D721Med (cell line): ENCODE data around the gene ARHGAP8.

ENCODE experiments used
- DNase-seq: peaks from one replicate; pipeline ENCODE4 v3.0.0; 2011; ENCODE audit warnings: low spot score; ENCODE audit not compliant: insufficient read length
- FAIRE-seq: peaks from 2 replicates; lab custom pipeline; 2011; peaks lifted over from hg19 to GRCh38; lab: Jason Lieb, UNC
- TF ChIP-seq, protein P1 (sequence below): IDR thresholded peaks from 2 replicates; pipeline ENCODE4 v1.5.1; 2012; ENCODE audit warnings: mild to moderate bottlenecking, control low read depth; ENCODE audit not compliant: insufficient read depth; ENCODE audit errors: missing control alignments

The ARHGAP8 gene

GRCh38 chr22:44813416-44813815 lies 61.0 kb downstream of the ARHGAP8 start:
- no peak for DNase-seq
- TF ChIP-seq, protein P1, sequence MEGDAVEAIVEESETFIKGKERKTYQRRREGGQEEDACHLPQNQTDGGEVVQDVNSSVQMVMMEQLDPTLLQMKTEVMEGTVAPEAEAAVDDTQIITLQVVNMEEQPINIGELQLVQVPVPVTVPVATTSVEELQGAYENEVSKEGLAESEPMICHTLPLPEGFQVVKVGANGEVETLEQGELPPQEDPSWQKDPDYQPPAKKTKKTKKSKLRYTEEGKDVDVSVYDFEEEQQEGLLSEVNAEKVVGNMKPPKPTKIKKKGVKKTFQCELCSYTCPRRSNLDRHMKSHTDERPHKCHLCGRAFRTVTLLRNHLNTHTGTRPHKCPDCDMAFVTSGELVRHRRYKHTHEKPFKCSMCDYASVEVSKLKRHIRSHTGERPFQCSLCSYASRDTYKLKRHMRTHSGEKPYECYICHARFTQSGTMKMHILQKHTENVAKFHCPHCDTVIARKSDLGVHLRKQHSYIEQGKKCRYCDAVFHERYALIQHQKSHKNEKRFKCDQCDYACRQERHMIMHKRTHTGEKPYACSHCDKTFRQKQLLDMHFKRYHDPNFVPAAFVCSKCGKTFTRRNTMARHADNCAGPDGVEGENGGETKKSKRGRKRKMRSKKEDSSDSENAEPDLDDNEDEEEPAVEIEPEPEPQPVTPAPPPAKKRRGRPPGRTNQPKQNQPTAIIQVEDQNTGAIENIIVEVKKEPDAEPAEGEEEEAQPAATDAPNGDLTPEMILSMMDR: no peak
- FAIRE-seq: no peak

DNA sequence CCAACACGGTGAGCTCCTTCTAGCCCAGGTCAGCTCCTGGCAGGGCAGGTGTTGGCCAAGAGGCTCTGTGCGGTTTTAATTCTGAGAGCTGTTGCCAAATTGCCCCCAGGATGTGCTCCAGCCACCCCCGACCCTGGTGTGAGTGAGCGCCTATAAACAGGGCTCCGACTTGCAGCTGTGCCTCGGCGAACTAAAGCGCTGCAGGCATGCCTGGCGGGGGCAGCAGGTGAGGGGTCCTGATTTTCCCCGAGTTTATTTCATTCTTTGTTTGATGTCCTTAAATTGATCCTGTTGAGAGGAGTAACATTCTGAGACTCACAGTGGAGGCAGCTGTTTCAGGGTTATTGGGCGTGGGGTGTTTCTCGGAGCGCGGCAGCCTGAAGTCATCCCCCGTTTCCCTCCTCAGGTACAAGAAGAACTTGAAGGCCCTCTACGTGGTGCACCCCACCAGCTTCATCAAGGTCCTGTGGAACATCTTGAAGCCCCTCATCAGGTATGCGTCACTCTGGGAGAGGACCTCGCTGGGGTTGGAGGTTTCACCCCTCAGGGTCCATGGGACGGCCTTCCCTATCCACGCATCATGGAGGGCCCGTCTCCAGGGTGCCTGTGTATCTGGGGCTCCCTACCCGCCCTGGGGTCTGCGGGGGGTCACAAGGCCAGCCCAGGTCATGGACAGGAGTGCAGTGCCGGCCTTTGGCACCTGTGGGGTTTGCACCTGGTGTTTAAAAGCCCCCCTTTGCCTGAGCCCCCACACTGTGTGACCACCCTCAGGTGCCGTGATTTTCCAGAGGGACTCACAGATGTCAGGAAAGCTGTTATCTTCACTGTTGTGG lies 62.1 kb downstream of the ARHGAP8 start:
- DNase-seq: no peak
- TF ChIP-seq, protein P1: no peak
- no peak for FAIRE-seq

DNA sequence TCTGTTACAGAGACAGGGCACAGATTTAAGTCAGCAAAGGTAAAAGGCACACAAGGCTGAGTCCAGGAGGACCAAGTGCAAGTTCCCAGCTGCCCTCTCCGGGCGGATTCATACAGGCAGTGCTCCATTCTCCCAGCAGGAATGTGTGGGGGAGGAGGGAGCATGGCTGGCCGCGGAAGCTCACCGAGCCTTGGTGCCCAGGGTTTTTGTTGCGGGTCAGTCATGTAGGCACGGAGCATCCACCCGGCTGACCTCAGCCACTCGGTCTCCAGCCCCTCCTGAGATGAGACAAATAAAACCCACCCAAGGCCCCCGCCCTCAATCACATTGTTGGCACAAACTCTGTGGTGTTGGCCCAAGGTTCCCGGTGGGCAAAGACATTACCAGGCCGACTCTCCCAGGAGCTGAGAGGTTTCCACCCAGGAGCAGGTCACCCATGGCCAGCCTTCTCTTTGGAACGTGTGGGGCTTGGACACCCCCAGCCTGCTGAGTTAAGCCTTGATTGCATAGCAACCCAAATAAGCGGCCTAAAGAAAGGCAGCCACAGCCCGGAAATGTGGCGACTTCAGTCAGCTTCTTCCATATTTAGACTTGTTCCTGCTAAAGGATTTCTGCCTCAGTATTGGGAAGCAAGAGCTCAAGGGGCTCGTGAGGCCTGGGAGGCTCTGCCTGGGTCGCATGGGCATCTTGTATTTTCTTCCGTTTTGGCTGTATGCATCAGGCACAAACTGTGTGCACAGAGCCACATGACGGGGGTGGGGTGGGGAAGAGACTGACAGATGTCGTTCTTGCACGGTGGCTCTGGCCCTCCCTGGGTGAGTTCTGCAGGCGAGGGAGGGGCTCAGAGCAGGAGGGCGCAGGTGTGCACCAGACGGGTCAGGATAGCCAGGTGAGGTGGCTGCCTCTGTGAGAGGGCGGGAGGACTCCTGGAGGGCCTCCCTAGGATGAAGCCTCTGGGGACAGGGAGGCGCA lies 63.0 kb downstream of the ARHGAP8 start:
- no peak for FAIRE-seq
- TF ChIP-seq, protein P1: no peak
- DNase-seq: no peak

- no peak for DNase-seq
- TF ChIP-seq, protein P1: no peak
- no peak for FAIRE-seq
Measured at GRCh38 chr22:44816141-44816540, 63.8 kb downstream of the ARHGAP8 start.

GRCh38 chr22:44818727-44819126 lies 66.4 kb downstream of the ARHGAP8 start:
- FAIRE-seq: no peak
- TF ChIP-seq, protein P1: no peak
- DNase-seq: no peak

DNA sequence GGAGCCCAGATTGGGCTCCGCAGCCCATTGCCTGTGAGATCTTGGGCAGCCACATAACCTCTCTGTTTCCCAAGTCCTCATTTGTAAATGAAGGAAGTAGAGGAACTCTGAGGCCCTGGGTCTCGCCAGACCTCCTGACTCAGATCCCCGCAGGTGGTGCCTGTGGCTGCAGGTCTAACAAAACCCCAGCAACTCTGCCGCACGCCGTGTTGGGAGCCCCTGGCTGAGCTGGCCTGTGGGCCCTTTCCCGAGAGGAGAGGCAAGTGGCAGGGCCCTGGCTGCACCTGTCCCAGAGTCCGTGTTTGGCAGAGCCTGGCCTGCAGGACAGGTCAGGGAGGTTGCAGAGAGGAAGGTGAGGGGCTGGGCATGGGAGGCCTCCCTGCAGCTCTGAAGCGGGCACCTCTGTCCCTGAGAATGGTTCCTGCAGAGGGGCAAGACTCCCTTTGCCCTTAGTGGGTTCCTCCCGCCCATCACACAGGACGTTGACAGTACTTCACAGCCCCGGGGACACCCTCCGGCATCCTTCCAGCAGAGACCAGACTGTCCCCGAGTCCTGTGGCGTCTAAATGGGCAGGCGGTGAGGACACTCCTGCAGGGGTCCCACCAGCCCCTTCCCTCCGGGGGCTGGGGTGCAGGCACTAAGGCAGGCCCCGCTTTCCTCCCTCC lies 67.7 kb downstream of the ARHGAP8 start:
- TF ChIP-seq, protein P1: no peak
- FAIRE-seq: no peak
- DNase-seq: no peak
